Stimulated activated CD8-positive, alpha-beta memory T cell treated with anti-CD3 and anti-CD28 coated beads, Interleukin-2, amount 100 ng/mL, for 48 hours (primary cell): Measurements from ENCODE around the gene VSIG1.

ENCODE experiments used
- DNase-seq, 2 donors: peaks; one replicate each; pipeline ENCODE4 v3.0.0-alpha.2; 2020; ENCODE audit warnings: low read depth in 2 of 2

The VSIG1 gene

DNA sequence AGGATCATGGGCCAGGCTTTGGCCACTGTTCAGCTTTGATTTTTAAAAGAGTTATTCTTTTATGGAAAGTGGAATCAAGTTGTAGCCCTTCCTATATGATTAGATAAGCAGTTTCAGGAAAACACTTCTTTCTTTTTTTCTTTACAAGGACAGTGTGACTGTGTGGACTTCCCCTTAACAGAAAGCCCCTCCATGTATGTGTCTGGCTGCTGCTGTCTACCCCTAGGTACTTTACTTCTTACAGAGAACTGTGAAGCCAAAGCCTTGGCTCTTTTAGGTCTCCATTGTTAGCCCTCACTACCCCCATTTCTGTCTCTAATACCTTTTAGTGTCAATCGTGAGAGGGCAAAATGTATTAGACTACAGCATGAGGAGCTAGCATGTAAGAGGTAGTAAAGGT is 19.1 kb downstream of the VSIG1 start:
- no peak for DNase-seq

- DNase-seq = no peak
Measured at GRCh38 chrX:108064613-108065012, 19.7 kb downstream of the VSIG1 start.

- DNase-seq = no peak
Measured at GRCh38 chrX:108068121-108068520, 23.3 kb downstream of the VSIG1 start.

DNA sequence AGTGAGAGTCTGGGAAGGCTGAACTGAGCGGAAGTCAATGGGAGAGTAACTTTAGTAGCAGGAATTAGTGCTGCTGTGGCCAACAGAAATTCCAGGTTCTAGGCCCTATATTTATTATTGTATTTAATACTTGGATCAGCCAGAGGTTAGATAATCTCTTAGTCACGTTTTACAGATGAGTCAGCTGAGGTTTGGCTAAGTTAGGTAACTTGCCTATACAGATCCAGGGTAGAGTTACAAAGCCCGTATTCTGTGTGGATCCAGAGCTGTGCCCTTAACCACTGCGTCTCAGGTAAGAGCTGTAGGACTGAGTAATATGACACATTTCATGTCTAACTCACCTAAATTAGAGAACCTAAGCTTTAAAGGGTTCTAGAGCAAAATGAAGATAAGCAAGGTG is 26.0 kb downstream of the VSIG1 start:
- DNase-seq = no peak

DNA sequence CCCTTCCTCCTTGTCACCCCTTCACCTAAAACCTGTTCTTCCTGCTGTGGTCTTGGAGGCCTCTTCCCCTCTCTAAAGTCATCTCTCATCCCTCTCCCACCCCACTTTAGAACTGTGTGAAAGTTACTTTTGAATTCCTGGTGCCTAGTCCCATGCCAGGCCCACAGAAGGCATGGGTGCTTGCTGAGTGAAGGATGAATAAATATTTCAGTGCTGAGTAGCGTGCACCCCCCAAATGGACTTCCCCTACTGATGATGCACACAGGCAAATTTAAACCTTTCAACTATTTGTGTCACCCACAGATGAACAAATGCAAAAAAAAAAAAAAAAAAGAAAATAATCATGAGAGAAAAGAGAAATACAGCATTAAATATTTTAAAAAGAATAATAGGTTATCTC is 26.7 kb downstream of the VSIG1 start:
- no peak for DNase-seq

DNA sequence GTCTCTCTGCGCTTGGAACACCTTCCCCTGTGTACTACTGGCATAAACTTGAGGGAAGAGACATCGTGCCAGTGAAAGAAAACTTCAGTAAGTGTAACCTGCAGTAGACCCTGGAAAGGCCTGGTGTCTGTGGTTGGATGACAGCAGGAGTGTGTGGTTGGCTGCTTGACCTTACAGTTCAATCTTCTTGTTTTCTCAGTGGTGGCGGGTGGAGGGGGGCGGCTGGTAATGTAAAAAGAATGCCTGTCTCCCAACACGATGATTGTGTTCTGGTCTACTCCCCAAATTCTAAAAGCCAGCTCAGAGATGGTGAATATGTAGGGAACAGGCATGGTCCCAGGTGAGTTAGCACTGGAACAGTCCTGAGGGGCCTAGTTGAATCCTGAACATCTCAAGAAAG is 27.9 kb downstream of the VSIG1 start:
- no peak for DNase-seq

DNA sequence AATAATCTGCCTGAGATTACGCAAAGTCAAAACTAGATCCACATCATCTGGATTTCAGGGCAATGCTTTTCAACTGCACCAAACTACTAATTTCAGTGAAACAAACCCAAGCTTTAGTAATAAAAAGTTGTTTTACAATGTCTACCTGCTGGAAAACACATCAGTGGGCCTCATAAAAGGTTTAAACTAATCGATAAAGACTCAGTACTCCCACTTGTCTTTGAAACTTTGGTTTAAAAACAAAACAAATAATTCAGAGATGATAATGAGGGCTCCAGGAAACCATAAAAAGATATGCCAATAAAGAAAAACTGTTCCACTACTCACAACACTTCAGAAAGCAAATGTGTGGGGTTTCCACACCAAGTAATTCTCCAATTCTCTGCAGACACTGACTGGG is 36.2 kb downstream of the VSIG1 start:
- DNase-seq = no peak

DNA sequence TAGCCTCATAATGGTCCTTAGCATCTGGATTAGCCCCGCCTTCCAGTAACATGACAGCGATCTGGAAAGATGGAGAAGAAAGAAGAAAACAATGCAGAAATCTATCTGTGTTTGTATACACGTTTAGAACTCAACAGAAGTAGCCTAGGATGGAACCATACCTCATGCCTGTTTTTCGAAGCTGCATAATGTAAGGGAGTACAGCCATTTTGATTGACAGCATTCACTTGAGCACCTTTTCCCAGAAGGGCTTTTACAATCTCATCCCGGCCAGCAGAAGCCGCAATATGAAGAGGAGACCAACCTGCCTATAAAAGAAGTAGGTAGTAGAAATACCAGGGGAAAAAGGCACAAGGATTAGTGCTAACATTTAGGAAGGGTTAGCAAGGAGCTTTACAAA is 42.9 kb downstream of the VSIG1 start:
- DNase-seq = no peak

- DNase-seq = no peak
Measured at GRCh38 chrX:108088511-108088910, 43.6 kb downstream of the VSIG1 start.

DNA sequence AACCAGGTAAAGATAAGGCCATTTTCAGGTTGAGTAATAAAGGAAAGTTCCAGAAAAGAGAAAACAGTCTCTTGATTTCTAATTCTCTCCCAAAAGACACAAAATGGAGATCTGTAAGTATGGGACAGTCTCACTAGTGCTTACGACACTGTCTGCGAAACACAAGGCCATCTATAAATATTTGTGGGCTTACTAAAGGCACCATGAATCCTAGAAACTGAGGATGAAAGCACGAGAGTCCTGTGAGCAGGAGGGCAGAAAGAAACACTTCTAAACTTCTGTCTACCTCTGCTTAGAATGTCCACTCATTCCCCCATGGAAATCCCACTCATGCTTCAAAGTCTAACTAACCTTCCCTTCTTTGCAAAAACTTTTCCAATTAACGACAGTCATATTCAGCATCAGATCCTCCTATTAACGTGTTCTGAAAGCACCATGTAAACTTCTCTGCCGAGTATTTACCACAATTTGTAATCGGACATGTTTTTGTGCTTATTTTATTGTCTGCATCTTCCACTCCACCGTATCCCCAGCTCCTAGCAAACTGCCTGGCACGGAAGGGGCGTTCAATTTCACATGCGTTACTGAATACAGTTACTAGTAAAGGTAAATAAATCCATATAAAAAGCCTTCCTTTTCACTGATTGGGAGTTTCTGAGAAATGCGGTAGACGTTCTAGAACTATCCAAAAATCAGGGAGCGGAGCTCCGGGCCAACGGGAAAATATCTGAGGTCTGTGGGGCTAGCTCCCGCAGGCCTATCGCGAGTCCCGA is 45.8 kb downstream of the VSIG1 start:
- no peak for DNase-seq

DNA sequence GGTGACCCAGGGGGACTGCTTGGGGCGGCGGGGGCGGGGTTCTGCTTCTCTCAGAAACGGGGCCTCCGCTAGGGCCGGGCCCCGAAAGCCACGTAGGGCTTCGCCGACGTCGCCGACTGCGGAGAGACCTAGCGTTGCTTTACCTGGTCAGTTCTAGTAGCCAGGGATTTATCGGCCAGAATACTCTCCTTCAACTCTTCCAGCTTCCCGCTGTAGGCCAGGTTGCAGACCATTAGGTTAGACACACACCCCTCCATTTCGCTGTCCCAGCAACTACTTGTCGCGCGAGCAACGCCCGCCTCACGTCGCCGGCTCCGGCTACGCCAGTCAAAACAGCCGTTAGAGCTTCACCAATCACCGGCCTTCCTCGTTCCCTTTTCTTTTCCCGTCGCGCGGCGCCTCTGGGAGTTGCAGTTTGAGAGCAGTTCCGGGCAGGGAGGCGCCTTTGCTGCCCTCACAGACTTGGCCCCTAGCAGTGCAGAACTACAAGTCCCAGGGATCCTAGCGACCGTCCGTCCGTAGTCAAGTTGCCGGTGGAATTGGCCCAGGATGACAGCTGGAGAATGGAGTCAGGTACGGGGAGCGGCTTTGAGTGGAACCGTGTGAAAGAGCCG is 46.5 kb downstream of the VSIG1 start, which contains the start of the genes ATG4A and PSMD10:
TSS of gene ATG4A (plus strand) at position 515 of the 614 bp plus-strand sequence. CDS start at position 564, 49 bp downstream.
TSS of gene PSMD10 (minus strand) at position 279 of the 614 bp plus-strand sequence. CDS start at position 257, 22 bp downstream.
- peak; percentile 72 to 81 for DNase-seq

DNA sequence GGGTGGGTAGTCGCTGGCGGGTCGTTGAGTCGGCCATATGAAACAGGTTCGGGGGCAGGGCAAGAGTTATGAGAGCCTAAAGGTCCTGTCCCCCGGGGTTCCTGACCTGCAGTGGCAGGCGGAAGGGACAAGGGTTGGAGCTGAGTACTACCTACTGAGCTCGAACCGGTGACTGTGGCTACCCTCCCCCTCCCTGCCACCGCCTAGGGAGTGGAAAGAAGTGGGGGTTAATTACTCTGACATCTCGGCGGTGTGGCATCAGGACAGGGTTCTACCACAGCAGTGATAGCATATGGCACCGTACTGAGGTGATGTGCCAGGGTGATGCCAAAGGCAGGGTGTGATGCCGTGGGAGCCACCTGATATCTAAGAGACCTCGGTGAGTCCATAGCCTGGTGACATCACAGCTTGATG is 47.0 kb downstream of the VSIG1 start:
- DNase-seq = no peak

DNA sequence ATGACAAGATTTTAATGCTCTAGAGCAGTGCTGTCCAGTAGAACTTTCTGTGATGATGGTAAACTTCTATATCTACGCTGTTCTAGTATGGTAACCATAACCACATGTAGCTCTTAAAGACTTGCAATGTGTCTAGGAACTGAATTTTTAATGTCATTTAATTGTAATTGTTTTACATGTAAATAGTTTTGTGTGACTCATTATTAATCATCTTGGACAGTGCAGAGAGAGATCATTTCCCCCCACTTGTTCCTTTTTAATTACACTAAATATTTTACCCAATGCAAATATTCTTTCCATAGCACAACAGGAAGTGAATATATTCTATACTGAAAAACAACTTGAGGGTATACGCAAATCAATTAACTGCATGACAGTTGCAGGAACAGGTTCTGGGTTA is 52.5 kb downstream of the VSIG1 start:
- DNase-seq = no peak

DNA sequence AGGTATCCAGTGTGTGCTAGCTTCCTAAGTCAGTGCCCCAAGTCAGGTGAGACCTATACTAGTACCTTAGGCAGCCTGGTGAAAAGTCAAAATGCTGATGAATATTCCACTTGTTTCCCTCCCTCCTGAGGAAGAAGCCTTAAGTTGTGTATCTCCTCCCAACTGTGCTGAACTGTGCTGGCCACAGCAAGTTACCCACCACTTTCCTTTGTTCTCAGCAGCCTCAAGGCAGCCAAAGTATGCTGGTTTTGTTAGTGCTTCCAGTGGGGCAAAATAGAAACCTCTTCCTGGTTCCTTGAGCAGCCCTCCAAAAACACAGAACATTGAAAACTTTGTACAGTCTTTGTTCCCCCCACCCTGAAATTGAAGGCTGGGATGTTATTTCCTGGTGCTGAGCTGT is 60.6 kb downstream of the VSIG1 start:
- DNase-seq = no peak

GRCh38 chrX:108114541-108114940 is 69.7 kb downstream of the VSIG1 start:
- DNase-seq = no peak

DNA sequence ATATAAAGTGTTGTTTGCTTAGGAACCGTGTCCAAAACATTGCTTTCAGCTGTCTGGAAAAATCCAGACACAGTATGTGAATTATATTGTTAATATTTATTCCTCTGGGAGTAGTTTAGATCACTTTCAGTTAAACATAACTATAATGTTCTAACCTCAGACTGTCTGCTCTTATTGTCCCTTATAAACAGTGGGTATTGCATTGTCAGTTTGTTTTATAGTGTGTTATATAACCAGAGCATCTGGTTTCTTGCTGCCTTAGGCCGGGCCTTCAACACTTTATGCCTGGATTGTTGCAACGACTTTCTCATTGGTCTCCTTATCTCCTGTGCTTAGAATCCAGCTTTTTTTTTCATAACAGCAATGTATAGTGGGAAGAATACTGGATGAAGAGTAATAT is 73.1 kb downstream of the VSIG1 start:
- no peak for DNase-seq

DNA sequence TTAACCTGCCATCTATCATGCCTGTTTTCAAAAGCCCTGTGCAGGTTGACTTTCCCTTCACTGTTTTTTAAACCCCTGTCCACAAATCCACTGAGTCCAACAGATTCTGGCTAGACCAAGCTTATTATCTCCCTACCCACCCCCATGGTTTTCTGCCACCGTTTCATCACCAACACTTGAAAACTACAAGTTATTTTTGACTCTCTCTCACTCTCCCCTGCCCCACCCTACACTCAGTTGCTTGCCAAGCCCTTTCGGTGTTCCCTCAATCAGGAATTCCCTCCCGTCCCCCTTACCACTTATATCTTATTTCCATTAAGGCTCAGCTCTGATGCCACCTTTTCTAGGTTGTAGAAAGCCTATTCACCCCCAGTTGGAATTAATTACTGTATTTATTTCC is 76.4 kb downstream of the VSIG1 start:
- DNase-seq = no peak

GRCh38 chrX:108122748-108123147 is 77.9 kb downstream of the VSIG1 start:
- DNase-seq = no peak

DNA sequence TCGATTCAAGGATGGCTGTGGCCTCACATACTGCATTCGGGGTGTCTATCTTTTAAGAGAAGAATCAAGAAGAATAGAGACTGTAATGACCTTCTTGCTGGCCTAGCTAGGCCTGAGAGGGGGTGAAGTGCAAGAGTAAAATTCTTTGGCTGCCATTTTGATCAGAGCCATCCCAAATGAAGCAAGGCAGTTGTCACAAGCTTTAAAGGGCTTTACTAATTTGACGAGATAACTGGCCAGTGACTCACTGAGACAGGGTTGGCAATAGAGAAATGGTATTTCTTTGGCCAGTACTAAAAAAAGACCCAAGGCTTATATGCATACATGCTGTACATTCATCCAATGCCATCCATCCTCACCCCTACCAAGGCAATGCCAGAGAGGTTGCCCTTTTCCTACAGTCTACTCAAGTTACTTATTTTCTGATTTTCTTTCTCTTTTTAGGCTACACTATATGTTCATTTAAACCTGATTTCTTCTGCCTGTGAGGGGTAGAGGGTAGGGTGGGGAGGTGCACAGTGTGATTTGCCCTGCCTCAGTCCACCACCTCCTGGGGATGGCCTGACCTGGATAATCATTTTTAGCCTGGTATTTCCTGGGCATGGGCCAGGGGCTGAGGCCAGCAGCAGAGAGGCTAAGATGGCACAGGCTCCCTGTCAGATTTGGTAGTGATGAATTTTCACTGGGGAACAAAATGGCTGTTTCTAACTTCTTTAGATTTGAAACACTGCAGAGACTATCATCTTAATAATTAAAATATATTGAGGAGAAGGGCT is 78.9 kb downstream of the VSIG1 start:
- no peak for DNase-seq

DNA sequence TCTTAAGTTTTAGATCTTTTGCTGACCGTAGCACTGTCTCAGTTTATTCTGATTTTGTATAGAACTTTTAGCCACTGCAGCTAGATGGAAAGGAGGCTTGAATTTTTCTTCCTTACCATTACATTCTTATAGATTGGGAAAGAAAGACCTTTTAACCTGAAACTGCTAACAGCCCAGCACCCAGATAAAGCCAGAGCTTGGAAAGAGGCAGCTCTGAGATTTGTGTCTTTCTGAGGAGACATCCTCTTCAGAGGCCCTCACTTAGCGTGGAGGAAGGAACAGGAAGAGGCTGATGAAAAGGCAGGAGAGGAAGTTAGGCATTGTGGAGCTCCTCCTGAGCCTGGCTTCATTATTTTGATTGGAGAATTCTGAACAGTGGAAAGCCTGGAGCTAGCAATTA is 81.8 kb downstream of the VSIG1 start:
- DNase-seq = no peak

GRCh38 chrX:108127152-108127551 is 82.3 kb downstream of the VSIG1 start:
- no peak for DNase-seq
